Spinal cord (tissue), 10 donors: ENCODE measurements around the gene NRCAM. TPM values are rescaled to one million over a fixed set of nuclear protein-coding genes. Genes with fewer than 3 reads are reported as not detected.
"Not testable (repeated sequence)": the region's sequence is repeated elsewhere in the genome, so short reads cannot be mapped to it uniquely, and the experiment has no call there.

Experiments
- DNase-seq, 6 donors: peaks; one replicate each; pipeline versions ENCODE4 v3.0.0 to v3.0.0-alpha.2; 2013 to 2015; ENCODE audit warnings: low spot score in 6 of 6, low read depth in 4 of 6
- H3K27ac ChIP-seq: one replicate; pipeline ENCODE4 v1.5.1; 2013; ENCODE audit warnings: low read depth, low read length, control low read depth
- H3K27me3 ChIP-seq: one replicate; pipeline ENCODE4 v1.6.1; 2013; ENCODE audit warnings: low read length; ENCODE audit not compliant: control insufficient read depth, insufficient read depth
- H3K36me3 ChIP-seq: one replicate; pipeline ENCODE4 v1.6.1; 2013; ENCODE audit warnings: low read length; ENCODE audit not compliant: control insufficient read depth, insufficient read depth
- H3K4me1 ChIP-seq: one replicate; pipeline ENCODE4 v1.6.1; 2013; ENCODE audit warnings: low read length; ENCODE audit not compliant: control insufficient read depth, insufficient read depth
- H3K4me3 ChIP-seq: one replicate; pipeline ENCODE4 v1.5.1; 2013; ENCODE audit warnings: low read depth, low read length, control low read depth
- H3K9me3 ChIP-seq: one replicate; pipeline ENCODE4 v1.6.1; 2013; ENCODE audit warnings: low read length; ENCODE audit not compliant: control insufficient read depth, insufficient read depth
- WGBS: methylation state at CpG from one replicate; pipeline ENCODE4 v1.1.5; 2013; ENCODE audit warnings: missing lambda C conversion rate; ENCODE audit not compliant: insufficient coverage; 5-methylcytosine and 5-hydroxymethylcytosine counted together
- polyA plus RNA-seq, 2 donors: library from polyadenylated mRNA; unstranded; fragments of 120-200 nt; gene quantifications; one replicate each; pipeline ENCODE4 v1.2.1, GENCODE V29; 2013; ENCODE audit not compliant: insufficient read length in 2 of 2
- total RNA-seq, 2 donors: library from RNA; depleted of rRNA in 1 of 2; stranded (reverse); fragments of 120-200 nt in 1 of 2; fragments of >200 nt in 1 of 2; gene quantifications; one replicate each; pipeline versions ENCODE4 v1.2.3 to v1.2.4, GENCODE V29; 2013 to 2014
- donor health status: healthy.

Gene NRCAM
- total and polyA plus RNA-seq, 4 donors = 50.4 to 198 (median 140) TPM

GRCh38 chr7:108340856-108341411 is 115.3 kb downstream of the NRCAM start:
- peaks cover 4% of the 10 kb centered on the region for H3K4me1 ChIP-seq
- H3K27me3 ChIP-seq = no peaks in the 10 kb centered on the region
- H3K4me3 ChIP-seq = no peak overlapping the region
- H3K36me3 ChIP-seq = no peaks in the 10 kb centered on the region
- DNase-seq = no peak
- H3K9me3 ChIP-seq = no peaks in the 10 kb centered on the region
- H3K27ac ChIP-seq = no peak overlapping the region
- 84% methylated on average over 6 of the region's 9 CpGs for WGBS

GRCh38 chr7:108340406-108340805 is 115.8 kb downstream of the NRCAM start:
- not testable (repeated sequence) for H3K36me3 ChIP-seq, DNase-seq, H3K27me3 ChIP-seq, H3K4me1 ChIP-seq, H3K4me3 ChIP-seq, H3K27ac ChIP-seq, H3K9me3 ChIP-seq
- WGBS = 87% methylated on average over 5 of the region's 6 CpGs

GRCh38 chr7:108335269-108335918 is 120.8 kb downstream of the NRCAM start:
- H3K27ac ChIP-seq = no peak overlapping the region
- H3K36me3 ChIP-seq = no peaks in the 10 kb centered on the region
- no peaks in the 10 kb centered on the region for H3K9me3 ChIP-seq
- H3K4me1 ChIP-seq = peaks cover 10% of the 10 kb centered on the region
- H3K4me3 ChIP-seq = no peak overlapping the region
- no peaks in the 10 kb centered on the region for H3K27me3 ChIP-seq
- 44% methylated on average over 1 of the region's 1 CpG for WGBS
- DNase-seq = peak in 3 of 6 donors; percentile 26 to 74 (median 57)

GRCh38 chr7:108332937-108333336 is 123.3 kb downstream of the NRCAM start:
- Histone ChIP-seq H3K36me3 (no peaks in the 10 kb centered on the region), H3K27ac (no peak overlapping the region), H3K27me3 (no peaks in the 10 kb centered on the region), H3K4me3 (no peak overlapping the region), H3K9me3 (no peaks in the 10 kb centered on the region), H3K4me1 (peaks cover 12% of the 10 kb centered on the region)
- no peak for DNase-seq
- WGBS = 67% methylated on average over 1 of the region's 3 CpGs

GRCh38 chr7:108331971-108332370 is 124.3 kb downstream of the NRCAM start:
- Histone ChIP-seq H3K36me3 (no peaks in the 10 kb centered on the region), H3K9me3 (no peaks in the 10 kb centered on the region), H3K27me3 (no peaks in the 10 kb centered on the region), H3K4me3 (no peak overlapping the region), H3K27ac (no peak overlapping the region), H3K4me1 (peaks cover 9% of the 10 kb centered on the region)
- peak in 1 of 6 donors; percentile 36 for DNase-seq
- no CpG with 5 or more reads among the region's 1 CpG for WGBS

GRCh38 chr7:108330227-108330626 is 126.0 kb downstream of the NRCAM start:
- peak in 2 of 6 donors; percentile 51 to 88 for DNase-seq
- Histone ChIP-seq H3K27ac (no peak overlapping the region), H3K4me3 (no peak overlapping the region), H3K27me3 (no peaks in the 10 kb centered on the region), H3K36me3 (no peaks in the 10 kb centered on the region), H3K4me1 (peaks cover 9% of the 10 kb centered on the region), H3K9me3 (no peaks in the 10 kb centered on the region)
- 24% methylated on average over 2 of the region's 6 CpGs for WGBS

GRCh38 chr7:108329514-108329913 is 126.7 kb downstream of the NRCAM start:
- no peak overlapping the region for H3K27ac ChIP-seq
- no peak for DNase-seq
- H3K9me3 ChIP-seq = no peaks in the 10 kb centered on the region
- H3K4me1 ChIP-seq = peaks cover 9% of the 10 kb centered on the region
- 100% methylated on average over 1 of the region's 2 CpGs for WGBS
- H3K27me3 ChIP-seq = no peaks in the 10 kb centered on the region
- no peaks in the 10 kb centered on the region for H3K36me3 ChIP-seq
- H3K4me3 ChIP-seq = no peak overlapping the region

GRCh38 chr7:108328174-108328651 is 128.0 kb downstream of the NRCAM start:
- peaks cover 9% of the 10 kb centered on the region for H3K4me1 ChIP-seq
- DNase-seq = peak in 1 of 6 donors; percentile 45
- 53% methylated on average over 2 of the region's 2 CpGs for WGBS

GRCh38 chr7:108327353-108327752 is 128.9 kb downstream of the NRCAM start:
- H3K9me3 ChIP-seq = no peaks in the 10 kb centered on the region
- peaks cover 9% of the 10 kb centered on the region for H3K4me1 ChIP-seq
- no peak for DNase-seq
- H3K27me3 ChIP-seq = no peaks in the 10 kb centered on the region
- H3K27ac ChIP-seq = no peak overlapping the region
- H3K4me3 ChIP-seq = no peak overlapping the region
- H3K36me3 ChIP-seq = no peaks in the 10 kb centered on the region

More at GRCh38 chr7:108328174-108328651, 128.0 kb downstream of the NRCAM start:
- no peak overlapping the region for H3K4me3 ChIP-seq
- H3K27me3 ChIP-seq = no peaks in the 10 kb centered on the region
- no peaks in the 10 kb centered on the region for H3K9me3 ChIP-seq
- no peak overlapping the region for H3K27ac ChIP-seq
- no peaks in the 10 kb centered on the region for H3K36me3 ChIP-seq

GRCh38 chr7:108326938-108327337 is 129.3 kb downstream of the NRCAM start:
- H3K27ac ChIP-seq = no peak overlapping the region
- H3K27me3 ChIP-seq = no peaks in the 10 kb centered on the region
- H3K4me3 ChIP-seq = no peak overlapping the region
- no peaks in the 10 kb centered on the region for H3K36me3 ChIP-seq
- peaks cover 9% of the 10 kb centered on the region for H3K4me1 ChIP-seq
- WGBS = 100% methylated on average over 1 of the region's 2 CpGs
- no peaks in the 10 kb centered on the region for H3K9me3 ChIP-seq
- DNase-seq = no peak
